NCI-H2227 (cell line): ENCODE data around the gene BORCS6.

Source experiments
- DNase-seq: peaks from one replicate; lab custom pipeline; 2025; ENCODE audit not compliant: unreplicated experiment; lab: John Stamatoyannopoulos, UW

BORCS6 gene

GRCh38 chr17:8175795-8176196 is 14.2 kb downstream of the BORCS6 start:
- no peak for DNase-seq

DNA sequence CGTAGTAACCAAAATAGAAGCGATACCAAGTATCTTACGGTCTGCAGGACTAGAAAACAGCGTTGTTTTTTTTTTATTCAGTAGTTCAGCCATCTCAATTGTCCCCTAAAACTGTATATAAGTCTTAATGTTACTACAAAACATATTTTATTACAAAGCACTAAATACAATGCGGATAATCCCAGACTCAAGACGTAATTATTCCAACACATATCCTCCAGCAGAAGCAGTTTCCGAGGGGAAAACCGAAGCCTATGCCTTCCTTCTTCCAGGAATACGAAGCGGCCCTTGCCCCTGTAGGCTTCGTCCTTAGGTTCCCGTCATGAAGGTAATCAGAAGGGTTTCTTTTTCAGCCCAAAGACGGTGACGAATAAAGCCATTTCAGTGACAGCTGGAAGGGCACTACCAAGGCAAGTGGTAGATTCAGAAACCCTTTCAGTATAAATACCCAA is 16.1 kb downstream of the BORCS6 start:
- no peak for DNase-seq

- peak; percentile 85 for DNase-seq
Observed at GRCh38 chr17:8173056-8173870, 16.7 kb downstream of the BORCS6 start.

DNA sequence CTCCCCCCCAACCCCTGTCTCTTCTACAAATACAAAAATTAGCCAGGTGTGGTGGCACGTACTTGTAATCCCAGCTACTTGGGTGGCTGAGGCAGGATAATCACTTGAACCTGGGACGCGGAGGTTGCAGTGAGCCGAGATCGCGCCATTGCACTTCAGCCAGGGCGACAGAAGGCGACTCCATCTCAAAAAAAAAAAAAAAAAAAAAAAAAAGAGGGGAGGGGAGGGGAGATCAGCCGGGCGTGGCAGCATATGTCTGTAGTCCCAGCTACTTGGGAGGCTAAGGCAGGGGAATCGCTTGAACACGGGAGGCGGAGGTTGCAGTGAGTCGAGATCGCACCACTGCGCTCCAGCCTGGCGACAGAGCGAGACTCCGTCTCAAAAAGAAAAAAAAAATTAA is 19.8 kb downstream of the BORCS6 start:
- peak; percentile 30 for DNase-seq

DNA sequence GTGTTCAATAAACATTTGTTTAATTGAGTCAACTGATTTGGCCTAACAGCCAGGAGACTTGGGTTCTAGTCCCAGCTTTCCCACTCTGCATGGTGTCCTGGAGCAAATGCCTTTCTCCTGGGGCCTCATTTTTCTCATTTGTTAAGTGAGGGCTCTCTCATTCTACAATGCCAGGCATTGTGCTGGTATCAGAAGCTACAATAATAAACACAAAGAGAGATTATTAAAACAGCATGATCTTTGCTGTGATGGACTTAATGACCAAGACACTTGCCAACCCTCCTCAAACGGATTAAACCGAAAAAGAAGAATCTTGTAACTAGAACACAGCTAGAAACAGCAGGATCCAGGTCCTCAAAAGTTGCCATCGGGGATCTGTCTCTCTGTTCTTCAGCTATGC is 22.5 kb downstream of the BORCS6 start:
- DNase-seq, result no peak

DNA sequence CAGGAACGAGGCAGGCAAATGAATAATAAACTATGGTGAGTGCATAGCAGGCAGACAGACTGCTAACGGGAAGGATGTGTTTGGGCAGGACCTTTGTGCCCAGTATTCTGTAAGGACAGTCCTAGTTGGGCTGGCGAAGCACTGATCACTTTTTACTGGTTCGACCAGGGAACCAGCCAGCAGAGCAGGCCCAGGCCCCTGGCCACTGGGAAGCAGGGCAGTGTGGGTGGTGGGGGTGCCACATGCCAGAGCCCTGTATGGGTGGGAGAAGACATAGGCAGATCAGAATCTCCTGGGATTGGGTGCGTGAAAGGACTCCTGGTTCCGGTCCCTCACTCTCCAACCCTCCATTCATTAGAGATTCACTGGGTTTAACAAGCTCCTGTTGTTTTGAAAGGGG is 23.2 kb downstream of the BORCS6 start:
- DNase-seq, result no peak

GRCh38 chr17:8164815-8165131 is 25.2 kb downstream of the BORCS6 start:
- no peak for DNase-seq

DNA sequence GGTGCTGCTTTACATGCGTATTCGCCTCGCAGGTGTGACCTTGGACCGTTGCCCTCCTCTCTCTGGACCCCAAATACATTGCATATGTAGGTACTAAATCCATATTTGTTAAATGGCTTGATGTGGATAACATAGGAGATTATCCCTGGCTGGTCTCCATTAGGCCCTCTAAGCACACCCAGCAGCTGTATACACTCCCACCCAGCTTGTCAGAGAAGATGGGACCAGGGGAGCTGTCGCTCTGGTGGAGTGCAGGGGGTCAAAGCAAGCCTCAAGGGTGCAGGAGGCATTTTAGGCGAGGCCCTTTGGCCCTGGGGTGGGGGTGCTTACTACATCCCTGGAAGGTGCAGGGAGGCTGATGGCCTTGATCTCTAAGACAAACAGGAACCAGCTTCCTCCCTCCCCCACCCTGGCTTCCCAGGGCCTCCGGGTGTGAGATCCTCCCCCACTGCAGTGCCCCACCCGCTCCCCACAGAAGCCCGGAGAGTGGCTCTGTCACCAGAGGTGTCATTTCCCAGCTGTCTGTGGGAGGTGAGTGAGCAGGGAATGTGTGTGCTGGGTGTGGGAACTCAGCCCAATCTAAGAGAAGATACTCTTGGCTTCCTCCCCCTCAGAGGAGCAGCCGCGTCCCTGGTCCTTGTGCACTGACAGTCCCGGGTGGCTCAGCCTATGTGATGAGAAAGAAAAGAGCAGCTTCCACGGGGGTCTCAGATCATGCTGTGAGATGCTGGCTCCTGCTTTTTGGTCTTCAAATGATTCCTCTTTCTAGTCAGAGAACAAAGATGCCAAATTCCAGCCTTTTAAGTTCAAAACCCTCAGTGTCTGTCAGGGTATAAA is 25.8 kb downstream of the BORCS6 start:
- DNase-seq, result peak; percentile 50

DNA sequence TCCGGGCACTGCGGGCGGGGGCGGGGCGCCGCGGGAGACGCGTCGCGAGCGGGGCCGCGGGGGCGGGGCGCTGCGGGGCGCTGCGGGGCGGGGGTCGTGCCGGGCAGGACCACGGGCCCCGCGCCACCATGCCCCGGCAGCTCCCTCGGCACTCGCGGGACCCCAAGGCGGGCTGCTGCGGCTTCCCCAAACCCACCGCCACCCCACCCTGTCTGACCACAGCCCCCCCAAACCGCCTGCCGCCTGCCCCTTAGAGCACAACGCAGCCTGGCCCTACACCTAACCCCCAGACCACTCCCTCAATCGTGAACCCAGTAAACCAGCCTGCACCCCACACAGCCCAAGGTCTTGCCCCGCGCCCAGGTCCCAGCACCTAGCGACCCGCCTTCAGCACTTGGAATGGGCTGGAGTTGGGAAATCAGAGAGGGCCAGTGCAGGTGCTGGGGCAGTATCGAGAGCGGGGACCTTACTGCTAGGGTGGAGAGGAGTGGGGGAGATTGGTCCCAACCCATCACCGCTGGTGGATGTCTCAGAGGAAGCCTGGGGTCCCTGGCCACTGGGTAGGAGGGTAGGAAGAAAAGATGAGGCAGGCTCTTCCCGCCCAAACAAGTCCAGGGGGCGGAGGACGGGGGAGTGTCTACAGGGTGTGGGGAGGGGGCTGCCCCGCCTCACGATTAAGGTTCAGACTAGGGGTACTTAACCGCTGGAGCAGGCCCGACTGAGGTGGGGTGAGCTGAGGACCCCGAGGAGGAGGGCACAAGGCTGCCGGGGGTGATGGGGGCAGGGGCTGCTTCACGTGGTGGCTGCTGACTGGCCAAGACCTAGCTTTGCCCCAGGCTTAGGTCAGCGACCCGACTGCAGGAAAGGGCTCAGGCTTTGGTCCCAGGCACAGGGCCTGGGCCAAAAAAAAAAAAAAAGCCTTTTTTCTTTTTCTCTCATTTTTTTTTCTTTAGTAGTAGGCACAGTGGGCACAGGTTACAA is 26.7 kb downstream of the BORCS6 start:
- DNase-seq, result peak; percentile 39

GRCh38 chr17:8162233-8162996 is 27.6 kb downstream of the BORCS6 start, which contains the start of gene VAMP2:
Gene VAMP2 (minus strand): TSS chr17:8162948. CDS start chr17:8162879, 69 bp downstream.
- peak; percentile 83 for DNase-seq

GRCh38 chr17:8161289-8162232 is 28.4 kb downstream of the BORCS6 start:
- DNase-seq, result no peak

GRCh38 chr17:8160741-8161221 is 29.2 kb downstream of the BORCS6 start:
- DNase-seq, result no peak

DNA sequence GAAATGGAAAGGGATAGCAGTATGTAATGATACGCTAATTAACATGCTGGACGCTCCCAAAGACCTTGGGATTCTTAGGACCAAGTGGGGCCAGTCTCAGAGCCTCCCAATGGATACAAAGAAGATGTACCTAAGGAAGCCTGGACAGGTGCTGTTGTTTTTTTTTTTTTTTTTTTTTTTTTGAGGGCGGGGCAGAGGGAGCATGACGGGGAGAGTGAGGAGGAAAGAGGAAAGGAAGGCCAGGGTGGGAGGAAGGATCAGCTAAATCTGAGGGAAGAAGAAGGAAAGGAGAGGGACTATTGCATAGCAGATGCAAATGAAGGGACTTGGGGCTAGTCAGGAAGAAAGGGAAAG is 29.8 kb downstream of the BORCS6 start:
- DNase-seq, result no peak

DNA sequence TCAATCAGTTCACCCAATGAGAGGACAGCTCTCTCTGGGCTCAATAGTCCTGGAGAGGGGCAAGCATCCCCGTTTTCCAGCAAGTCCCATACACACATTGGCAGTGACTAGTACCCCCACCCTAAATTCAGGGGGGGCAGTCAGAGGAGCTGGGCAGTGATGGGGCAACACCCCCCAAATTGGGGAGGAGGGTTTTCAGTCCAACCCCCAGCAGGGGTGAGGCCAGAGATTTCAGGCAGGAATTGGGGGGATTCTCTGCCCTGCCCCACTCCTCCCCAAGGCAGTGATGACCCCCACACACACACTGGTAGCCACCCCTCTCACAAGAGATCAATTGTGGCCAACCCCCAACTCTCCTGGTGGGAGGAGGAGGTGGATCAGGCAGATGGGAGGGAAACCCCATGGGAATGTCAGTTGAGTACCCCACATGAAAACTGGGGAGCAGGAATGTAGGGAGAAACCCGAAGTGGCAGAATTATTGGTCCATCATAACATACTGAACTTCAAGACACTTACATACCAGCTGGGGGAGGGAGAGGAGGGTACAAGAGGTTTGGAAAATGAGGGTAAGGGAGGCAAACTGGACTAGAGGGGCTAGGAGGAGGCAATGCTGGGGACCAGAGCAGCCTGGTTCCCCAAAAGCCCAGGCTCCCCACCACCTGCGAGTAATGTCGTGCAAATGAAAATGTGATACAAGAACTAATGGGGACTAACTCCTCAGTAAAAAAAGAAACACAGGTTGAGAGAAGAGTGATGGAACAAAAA is 30.3 kb downstream of the BORCS6 start:
- DNase-seq, result no peak

- no peak for DNase-seq
Observed at GRCh38 chr17:8159032-8159400, 31.0 kb downstream of the BORCS6 start.

DNA sequence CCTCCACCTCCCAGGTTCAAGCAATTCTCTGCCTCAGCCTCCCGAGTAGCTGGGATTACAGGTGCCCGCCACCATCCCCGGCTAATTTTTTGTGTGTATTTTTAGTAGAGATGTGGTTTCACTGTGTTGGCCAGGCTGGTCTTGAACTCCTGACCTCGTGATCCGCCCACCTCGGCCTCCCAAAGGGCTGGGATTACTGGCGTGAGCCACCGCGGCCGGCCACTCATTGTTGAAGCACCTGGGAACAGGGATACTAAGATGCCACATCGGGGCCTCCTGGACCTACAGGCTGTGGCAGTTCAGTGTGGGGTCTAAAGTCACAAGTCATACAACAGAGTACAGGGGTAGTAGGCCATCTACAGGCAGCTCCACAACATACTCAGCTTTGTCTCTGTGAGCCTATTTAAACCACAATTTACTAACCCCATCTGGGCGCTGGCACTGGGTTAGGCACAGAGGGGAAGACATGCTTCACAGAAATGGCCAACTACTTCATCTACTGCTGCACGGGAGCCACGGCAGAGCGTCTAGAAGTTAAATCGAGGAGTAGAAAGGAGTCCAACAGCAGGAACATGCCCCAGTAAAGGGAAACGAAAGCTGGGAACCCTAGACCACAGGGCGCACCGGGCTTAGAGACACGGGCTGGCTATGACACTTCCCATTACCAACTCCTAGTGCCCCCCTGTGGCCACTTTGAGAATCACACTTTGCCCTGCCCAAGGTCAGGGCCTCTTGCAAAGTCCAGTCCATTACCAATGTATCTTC is 31.5 kb downstream of the BORCS6 start:
- DNase-seq, result peak; percentile 82

GRCh38 chr17:8156246-8156992 is 33.6 kb downstream of the BORCS6 start:
- DNase-seq, result peak; percentile 99
